Small intestine (tissue), 7 donors: ENCODE results near the gene DOCK8. TPM values are rescaled to one million over a fixed set of nuclear protein-coding genes. Genes with fewer than 3 reads are reported as not detected.
"Not testable (repeated sequence)": the region's sequence is repeated elsewhere in the genome, so short reads cannot be mapped to it uniquely, and the experiment has no call there.

Experiments
- DNase-seq, 2 donors: peaks; one replicate each; pipeline versions ENCODE4 v3.0.0 to v3.0.0-alpha.2; 2013
- FAIRE-seq: peaks from 2 replicates; lab custom pipeline; 2012; peaks lifted over from hg19 to GRCh38; lab: Jason Lieb, UNC
- H3K27ac ChIP-seq, 3 donors: one replicate each; pipeline ENCODE4 v1.5.1; 2013; ENCODE audit warnings: low read length in 2 of 3, mild to moderate bottlenecking in 2 of 3, control low read depth in 1 of 3, inconsistent platforms in 1 of 3, low read depth in 1 of 3, moderate library complexity in 1 of 3
- H3K27me3 ChIP-seq, 3 donors: one replicate each; pipeline ENCODE4 v1.6.1; 2013; ENCODE audit warnings: low read length in 3 of 3, inconsistent platforms in 1 of 3; ENCODE audit not compliant: control insufficient read depth in 3 of 3, insufficient read depth in 3 of 3
- H3K36me3 ChIP-seq, 3 donors: one replicate each; pipeline ENCODE4 v1.6.1; 2013; ENCODE audit warnings: low read length in 3 of 3, inconsistent platforms in 1 of 3, low read depth in 1 of 3, mild to moderate bottlenecking in 1 of 3, moderate library complexity in 1 of 3; ENCODE audit not compliant: control insufficient read depth in 3 of 3, insufficient read depth in 2 of 3
- H3K4me1 ChIP-seq, 3 donors: one replicate each; pipeline ENCODE4 v1.6.1; 2013; ENCODE audit warnings: low read length in 2 of 3, inconsistent platforms in 1 of 3, low read depth in 1 of 3, mild to moderate bottlenecking in 1 of 3, moderate library complexity in 1 of 3; ENCODE audit not compliant: control insufficient read depth in 3 of 3, insufficient read depth in 2 of 3
- H3K4me3 ChIP-seq, 3 donors: one replicate each; pipeline ENCODE4 v1.5.1; 2013; ENCODE audit warnings: low read length in 3 of 3, control low read depth in 1 of 3, inconsistent platforms in 1 of 3, low read depth in 1 of 3, mild to moderate bottlenecking in 1 of 3, moderate library complexity in 1 of 3
- H3K9me3 ChIP-seq, 2 donors: one replicate each; pipeline ENCODE4 v1.6.1; 2013; ENCODE audit warnings: low read depth in 1 of 2, low read length in 1 of 2; ENCODE audit not compliant: control insufficient read depth in 2 of 2, insufficient read depth in 1 of 2
- WGBS, 3 donors: extraction: QIAGEN DNeasy Blood & Tissue Kit; methylation state at CpG; one replicate each; pipeline ENCODE4 v1.1.7; 2013; 5-methylcytosine and 5-hydroxymethylcytosine counted together
- polyA plus RNA-seq, 4 donors: library from polyadenylated mRNA; stranded (reverse) in 3 of 4; unstranded in 1 of 4; fragments of 200-250 nt in 3 of 4; fragments of 120-200 nt in 1 of 4; gene quantifications; one replicate each; pipeline versions ENCODE4 v1.2.1 to v1.2.3, GENCODE V29; 2013
- donor health status: healthy with polysubstance abuse.
- donor health status: control.
- donor health status: control.
- donor health status: Bipolar disorder and iron deficiency.
- donor health status: healthy.

DOCK8 gene
- polyA plus RNA-seq, 4 donors = 2.2 to 20.8 (median 3.8) TPM

- WGBS, 3 donors = 35 to 59% (median 50%) methylated on average over 1 of the region's 1 CpG
- not testable (repeated sequence) for H3K27me3 ChIP-seq, FAIRE-seq, H3K27ac ChIP-seq, H3K4me1 ChIP-seq, DNase-seq, H3K4me3 ChIP-seq, H3K9me3 ChIP-seq, H3K36me3 ChIP-seq
Observed at GRCh38 chr9:231625-232024, 17.0 kb downstream of the DOCK8 start.

GRCh38 chr9:233708-234107 lies 19.0 kb downstream of the DOCK8 start:
- not testable (repeated sequence) for FAIRE-seq

GRCh38 chr9:237141-237857 lies 22.6 kb downstream of the DOCK8 start:
- H3K4me1 ChIP-seq = peaks cover 0 to 2% (median 0%) of the 10 kb centered on the region in 3 donors
- no peaks in the 10 kb centered on the region for H3K27me3 ChIP-seq
- FAIRE-seq (no peak), DNase-seq (no peak)
- WGBS, 3 donors = 60 to 71% (median 66%) methylated on average over 3 of the region's 3 CpGs
- H3K9me3 ChIP-seq = no peaks in the 10 kb centered on the region
- no peak overlapping the region for H3K27ac ChIP-seq
- H3K36me3 ChIP-seq = no peaks in the 10 kb centered on the region
- H3K4me3 ChIP-seq = no peak overlapping the region

More at GRCh38 chr9:233708-234107, 19.0 kb downstream of the DOCK8 start:
- not testable (repeated sequence) for H3K4me1 ChIP-seq, H3K36me3 ChIP-seq, H3K27me3 ChIP-seq, DNase-seq, H3K9me3 ChIP-seq, H3K4me3 ChIP-seq, H3K27ac ChIP-seq
- WGBS, 3 donors = no CpG with 5 or more reads among the region's 1 CpG

- FAIRE-seq (no peak), DNase-seq (no peak)
- WGBS, 3 donors = 68 to 77% (median 73%) methylated on average over 4 of the region's 4 CpGs
- no peaks in the 10 kb centered on the region for H3K36me3 ChIP-seq
- no peaks in the 10 kb centered on the region for H3K27me3 ChIP-seq
- H3K27ac ChIP-seq = no peak overlapping the region
- peaks cover 0 to 2% (median 0%) of the 10 kb centered on the region in 3 donors for H3K4me1 ChIP-seq
- H3K4me3 ChIP-seq = no peak overlapping the region
- H3K9me3 ChIP-seq = no peaks in the 10 kb centered on the region
Observed at GRCh38 chr9:237858-238345, 23.2 kb downstream of the DOCK8 start.

- no peaks in the 10 kb centered on the region for H3K9me3 ChIP-seq
- H3K4me1 ChIP-seq = peaks cover 0 to 2% (median 0%) of the 10 kb centered on the region in 3 donors
- no peaks in the 10 kb centered on the region for H3K27me3 ChIP-seq
- 70 to 75% (median 75%) methylated on average over 5 of the region's 5 CpGs for WGBS, 3 donors
- H3K27ac ChIP-seq = no peak overlapping the region
- no peak for DNase-seq
- no peak overlapping the region for H3K4me3 ChIP-seq
- FAIRE-seq = no peak
- no peaks in the 10 kb centered on the region for H3K36me3 ChIP-seq
Observed at GRCh38 chr9:242461-243080, 27.9 kb downstream of the DOCK8 start.

- WGBS, 3 donors = 72 to 80% (median 79%) methylated on average over 2 of the region's 2 CpGs
- FAIRE-seq (no peak), DNase-seq (no peak)
- Histone ChIP-seq H3K27me3 (no peaks in the 10 kb centered on the region), H3K4me1 (no peaks in the 10 kb centered on the region), H3K36me3 (no peaks in the 10 kb centered on the region), H3K4me3 (no peak overlapping the region), H3K27ac (no peak overlapping the region), H3K9me3 (no peaks in the 10 kb centered on the region)
Observed at GRCh38 chr9:248278-248961, 33.8 kb downstream of the DOCK8 start.

- Histone ChIP-seq H3K9me3 (no peaks in the 10 kb centered on the region), H3K27ac (no peak overlapping the region), H3K36me3 (no peaks in the 10 kb centered on the region), H3K27me3 (no peaks in the 10 kb centered on the region), H3K4me3 (no peak overlapping the region), H3K4me1 (no peaks in the 10 kb centered on the region)
- FAIRE-seq (no peak), DNase-seq (no peak)
- WGBS, 3 donors = 60 to 85% (median 68%) methylated on average over 3 of the region's 3 CpGs
Observed at GRCh38 chr9:249025-249424, 34.4 kb downstream of the DOCK8 start.

GRCh38 chr9:250039-250438 lies 35.4 kb downstream of the DOCK8 start:
- no peaks in the 10 kb centered on the region for H3K27me3 ChIP-seq
- no peaks in the 10 kb centered on the region for H3K9me3 ChIP-seq
- H3K36me3 ChIP-seq = no peaks in the 10 kb centered on the region
- no peak overlapping the region for H3K27ac ChIP-seq
- H3K4me1 ChIP-seq = no peaks in the 10 kb centered on the region
- DNase-seq = no peak
- no peak for FAIRE-seq
- no peak overlapping the region for H3K4me3 ChIP-seq
- WGBS, 3 donors = 60 to 94% (median 91%) methylated on average over 1 of the region's 1 CpG
